Hepatocyte (in vitro differentiated cells): ENCODE results near the gene TAF8. TPM values are rescaled to one million over a fixed set of nuclear protein-coding genes. Genes with fewer than 3 reads are reported as not detected.

Experiments
- DNase-seq: peaks from one replicate; pipeline ENCODE4 v3.0.0-alpha.2; 2016; ENCODE audit warnings: low spot score
- H2AFZ ChIP-seq: fragments of 200-600 bp; sonication (generic); 2 replicates; pipeline ENCODE4 v1.6.0; 2016; ENCODE audit warnings: antibody characterized with exemption, mild to moderate bottlenecking
- H3K27ac ChIP-seq: fragments of 200-600 bp; sonication (generic); 2 replicates; pipeline ENCODE4 v1.5.1; 2016; ENCODE audit warnings: mild to moderate bottlenecking
- H3K27me3 ChIP-seq: fragments of 200-600 bp; sonication (generic); 2 replicates; pipeline ENCODE4 v1.6.1; 2016
- H3K36me3 ChIP-seq: fragments of 200-600 bp; sonication (generic); replicated peaks from 2 replicates; pipeline ENCODE4 v1.5.1; 2016; ENCODE audit warnings: low read depth; ENCODE audit not compliant: insufficient read depth
- H3K4me1 ChIP-seq: fragments of 200-600 bp; sonication (generic); 2 replicates; pipeline ENCODE4 v1.5.1; 2016; ENCODE audit warnings: mild to moderate bottlenecking, moderate library complexity; ENCODE audit not compliant: insufficient read depth
- H3K4me2 ChIP-seq: fragments of 200-600 bp; sonication (generic); 2 replicates; pipeline ENCODE4 v1.6.0; 2016
- H3K4me3 ChIP-seq: fragments of 200-600 bp; sonication (generic); 2 replicates; pipeline ENCODE4 v1.5.1; 2016; ENCODE audit warnings: mild to moderate bottlenecking
- H3K79me2 ChIP-seq: fragments of 200-600 bp; sonication (generic); 2 replicates; pipeline ENCODE4 v1.6.0; 2017; ENCODE audit warnings: mild to moderate bottlenecking
- H3K9me2 ChIP-seq: fragments of 200-600 bp; sonication (generic); replicated peaks from 2 replicates; pipeline ENCODE4 v1.6.0; 2017; ENCODE audit warnings: mild to moderate bottlenecking; ENCODE audit not compliant: insufficient read depth
- H3K9me3 ChIP-seq: fragments of 200-600 bp; sonication (generic); 2 replicates; pipeline ENCODE4 v1.5.1; 2016; ENCODE audit warnings: low read depth, mild to moderate bottlenecking
- H4K20me1 ChIP-seq: fragments of 200-600 bp; sonication (generic); 2 replicates; pipeline ENCODE4 v1.6.0; 2016; ENCODE audit warnings: mild to moderate bottlenecking; ENCODE audit not compliant: insufficient read depth, poor library complexity, severe bottlenecking
- CTCF ChIP-seq: fragments of 200-600 bp; sonication (generic); IDR thresholded peaks from 2 replicates; pipeline ENCODE4 v1.5.1; 2016; ENCODE audit warnings: antibody characterized with exemption, mild to moderate bottlenecking; ENCODE audit not compliant: poor library complexity
- EZH2 ChIP-seq: fragments of 200-600 bp; sonication (generic); IDR thresholded peaks from 2 replicates; pipeline ENCODE4 v1.6.1; 2016; ENCODE audit warnings: antibody characterized with exemption, mild to moderate bottlenecking, borderline replicate concordance
- EZH2phosphoT487 ChIP-seq: fragments of 200-600 bp; sonication (generic); IDR thresholded peaks from one replicate; pipeline ENCODE4 v1.6.1; 2018; ENCODE audit warnings: antibody characterized with exemption, mild to moderate bottlenecking, low read depth, moderate library complexity; ENCODE audit not compliant: unreplicated experiment, severe bottlenecking
- WGBS: methylation state at CpG from one replicate; pipeline ENCODE4 v1.1.6; 2016; ENCODE audit warnings: low lambda C conversion rate; ENCODE audit errors: missing lambda C conversion rate; 5-methylcytosine and 5-hydroxymethylcytosine counted together
- polyA plus RNA-seq: library from polyadenylated mRNA; unstranded; fragments of >200 nt; fragmentation: Nextera tagmentation; extraction: Ambion mirVana; gene quantifications from 2 replicates; pipeline ENCODE4 v1.2.1, GENCODE V29; 2016
- total RNA-seq: library from RNA; depleted of rRNA; stranded (reverse); fragments of >200 nt; gene quantifications from 2 replicates; pipeline ENCODE4 v1.2.3, GENCODE V29; 2014

The TAF8 gene
- total and polyA plus RNA-seq, 2 experiments from 2014 or later, result 14.0 to 25.1 TPM

GRCh38 chr6:42129360-42129676, 79.0 kb downstream of the TAF8 start:
- Histone ChIP-seq H3K27me3 (no peaks in the 10 kb centered on the region), H3K4me1 (no peaks in the 10 kb centered on the region), H2AFZ (no peak overlapping the region), H3K36me3 (no peaks in the 10 kb centered on the region), H3K27ac (no peak overlapping the region), H4K20me1 (no peaks in the 10 kb centered on the region), H3K4me3 (no peak overlapping the region), H3K9me3 (no peaks in the 10 kb centered on the region), H3K4me2 (no peak overlapping the region), H3K9me2 (no peaks in the 10 kb centered on the region), H3K79me2 (peaks cover 37% of the 10 kb centered on the region)
- no peak for TF ChIP-seq CTCF
- no peak for TF ChIP-seq EZH2
- no peak for TF ChIP-seq EZH2phosphoT487
- no peak for DNase-seq
- 91% methylated on average over 2 of the region's 2 CpGs for WGBS

GRCh38 chr6:42131531-42131930, 81.2 kb downstream of the TAF8 start:
- H3K79me2 ChIP-seq, result peaks cover 56% of the 10 kb centered on the region
- H3K4me2 ChIP-seq, result no peak overlapping the region

GRCh38 chr6:42133926-42134325, 83.6 kb downstream of the TAF8 start:
- no peaks in the 10 kb centered on the region for H3K9me3 ChIP-seq
- H3K79me2 ChIP-seq, result peaks cover 62% of the 10 kb centered on the region
- no peaks in the 10 kb centered on the region for H4K20me1 ChIP-seq
- no peaks in the 10 kb centered on the region for H3K27me3 ChIP-seq
- H3K9me2 ChIP-seq, result no peaks in the 10 kb centered on the region
- no peak overlapping the region for H2AFZ ChIP-seq
- no peak for TF ChIP-seq CTCF
- H3K4me3 ChIP-seq, result no peak overlapping the region
- H3K36me3 ChIP-seq, result no peaks in the 10 kb centered on the region
- H3K4me1 ChIP-seq, result peaks cover 28% of the 10 kb centered on the region
- WGBS, result 95% methylated on average over 4 of the region's 4 CpGs
- no peak overlapping the region for H3K27ac ChIP-seq
- no peak overlapping the region for H3K4me2 ChIP-seq
- DNase-seq, result no peak

More at GRCh38 chr6:42131531-42131930, 81.2 kb downstream of the TAF8 start:
- DNase-seq, result no peak
- Histone ChIP-seq H3K4me1 (peaks cover 5% of the 10 kb centered on the region), H2AFZ (no peak overlapping the region), H3K36me3 (no peaks in the 10 kb centered on the region), H3K27me3 (no peaks in the 10 kb centered on the region), H3K4me3 (no peak overlapping the region), H3K9me2 (no peaks in the 10 kb centered on the region), H3K9me3 (no peaks in the 10 kb centered on the region), H3K27ac (no peak overlapping the region), H4K20me1 (no peaks in the 10 kb centered on the region)
- WGBS, result 77% methylated on average over 11 of the region's 11 CpGs
- no peak for TF ChIP-seq CTCF
- TF ChIP-seq EZH2, result no peak
- TF ChIP-seq EZH2phosphoT487, result no peak

GRCh38 chr6:42135161-42135560, 84.8 kb downstream of the TAF8 start:
- H3K36me3 ChIP-seq, result no peaks in the 10 kb centered on the region
- no peak overlapping the region for H3K4me2 ChIP-seq
- no peak for TF ChIP-seq CTCF
- TF ChIP-seq EZH2phosphoT487, result no peak
- no peak for TF ChIP-seq EZH2
- no peak overlapping the region for H3K4me3 ChIP-seq
- H4K20me1 ChIP-seq, result no peaks in the 10 kb centered on the region
- peaks cover 39% of the 10 kb centered on the region for H3K4me1 ChIP-seq
- no peak overlapping the region for H2AFZ ChIP-seq
- H3K27me3 ChIP-seq, result no peaks in the 10 kb centered on the region
- H3K9me2 ChIP-seq, result no peaks in the 10 kb centered on the region
- WGBS, result 89% methylated on average over 12 of the region's 12 CpGs
- H3K27ac ChIP-seq, result peak overlapping the region; percentile 34
- no peaks in the 10 kb centered on the region for H3K9me3 ChIP-seq
- H3K79me2 ChIP-seq, result peaks cover 66% of the 10 kb centered on the region
- DNase-seq, result no peak
